Caco-2 (cell line): ENCODE results near the gene FNDC3B. TPM values are rescaled to one million over a fixed set of nuclear protein-coding genes. Genes with fewer than 3 reads are reported as not detected.

Source experiments
- BruUV-seq: library from RNA; stranded (reverse); fragments of 400-500 nt; replicated peaks from 2 replicates; lab custom pipeline; 2021; lab: Mats Ljungman, UMichigan
- CTCF ChIA-PET: fragments of 300-600 bp; sonication (Branson Sonifier 250); formaldehyde crosslinking; loops from one replicate; lab custom pipeline; 2022; ENCODE audit warnings: antibody characterized with exemption; lab: Charles Lee
- POLR2A ChIA-PET: fragments of 300-600 bp; sonication (Branson Sonifier 250); formaldehyde crosslinking; loops from one replicate; lab custom pipeline; 2022; ENCODE audit warnings: antibody characterized with exemption; lab: Charles Lee
- DNase-seq, 2 experiments: peaks; one replicate each; pipeline versions ENCODE4 v3.0.0 to v3.0.0-alpha.2; 2020 to 2022
- H3K27me3 ChIP-seq: replicated peaks from 2 replicates; pipeline ENCODE4 v1.6.0; 2011; ENCODE audit warnings: low read length; ENCODE audit not compliant: control insufficient read depth, insufficient read depth
- H3K36me3 ChIP-seq: 2 replicates; pipeline ENCODE4 v1.5.1; 2011; ENCODE audit warnings: low read length; ENCODE audit not compliant: control insufficient read depth, insufficient read depth
- H3K4me1 ChIP-seq: fragments of 250-450 bp; sonication (Bioruptor Pico); 2 replicates; pipeline ENCODE4 v1.5.1; 2020; ENCODE audit warnings: mild to moderate bottlenecking
- H3K4me3 ChIP-seq: 2 replicates; pipeline ENCODE4 v1.5.1; 2011; ENCODE audit warnings: low read depth, mild to moderate bottlenecking, control low read depth, low read length
- H3K9me3 ChIP-seq: fragments of 250-450 bp; sonication (Bioruptor Pico); 2 replicates; pipeline ENCODE4 v1.5.1; 2020; ENCODE audit warnings: mild to moderate bottlenecking, moderate library complexity
- H3K27ac Mint-ChIP-seq: one replicate; pipeline ENCODE4 v1.8.0; 2022; ENCODE audit warnings: mixed read lengths; ENCODE audit not compliant: unreplicated experiment
- H3K27me3 Mint-ChIP-seq: one replicate; pipeline ENCODE4 v1.8.0; 2022; ENCODE audit warnings: mixed read lengths; ENCODE audit not compliant: insufficient read depth, unreplicated experiment
- H3K36me3 Mint-ChIP-seq: one replicate; pipeline ENCODE4 v1.8.0; 2022; ENCODE audit warnings: mild to moderate bottlenecking, mixed read lengths; ENCODE audit not compliant: insufficient read depth, unreplicated experiment
- H3K4me1 Mint-ChIP-seq: one replicate; pipeline ENCODE4 v1.8.0; 2022; ENCODE audit warnings: low read depth, mixed read lengths; ENCODE audit not compliant: unreplicated experiment
- H3K4me3 Mint-ChIP-seq: one replicate; pipeline ENCODE4 v1.8.0; 2022; ENCODE audit warnings: mild to moderate bottlenecking, moderate library complexity, mixed read lengths; ENCODE audit not compliant: unreplicated experiment
- H3K9me3 Mint-ChIP-seq: one replicate; pipeline ENCODE4 v1.8.0; 2022; ENCODE audit warnings: mixed read lengths; ENCODE audit not compliant: unreplicated experiment
- intact Hi-C: fragments of 100-400 bp; cut with micrococcal nuclease; formaldehyde crosslinking; loops from one replicate; pipeline ENCODE4 v1.10.0; 2022; ENCODE audit not compliant: unreplicated experiment
- total RNA-seq: library from RNA; stranded (reverse); gene quantifications from 2 replicates; pipeline ENCODE4 v1.2.3, GENCODE V29; 2022
- TF ChIP-seq, protein P1 (sequence below), 2 experiments: fragments of 200-600 bp in 1 of 2; IDR thresholded peaks; 1 replicate in 1 of 2; 2 replicates in 1 of 2; pipeline versions ENCODE4 v1.5.1 to v1.8.0; 2011 to 2022; ENCODE audit warnings: antibody characterized with exemption in 1 of 2, control low read depth in 1 of 2, inconsistent platforms in 1 of 2, low read depth in 1 of 2, low read length in 1 of 2, mild to moderate bottlenecking in 1 of 2, moderate library complexity in 1 of 2; ENCODE audit not compliant: insufficient read depth in 1 of 2, severe bottlenecking in 1 of 2, unreplicated experiment in 1 of 2

The FNDC3B gene
- total RNA-seq, 1 experiment from 2014 or later, result 59.8 TPM

DNA sequence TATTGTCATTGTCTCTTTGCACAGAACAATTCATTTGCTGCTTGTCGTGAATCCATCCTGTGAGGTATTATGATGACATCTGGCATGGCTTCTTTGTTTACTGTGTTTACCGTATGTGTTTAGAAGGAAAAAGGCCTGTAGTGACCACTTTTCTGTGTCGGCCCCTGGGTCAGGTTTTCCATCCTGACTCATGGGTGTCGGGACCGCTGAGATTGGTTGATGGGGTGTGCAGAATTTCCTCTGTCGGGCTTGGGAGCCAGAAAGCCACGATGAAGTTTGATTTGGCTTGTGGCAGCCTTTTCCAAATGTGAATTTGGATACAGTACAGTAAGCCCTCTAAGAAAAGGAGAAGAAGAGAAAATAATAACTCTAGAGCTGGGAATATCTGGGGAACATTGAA, 113.5 kb downstream of the FNDC3B start:
- H3K36me3 ChIP-seq, result no peaks in the 10 kb centered on the region
- CTCF ChIA-PET, result no interaction called here
- no TSS peak for BruUV-seq
- POLR2A ChIA-PET, result no interaction called here
- Mint-ChIP-seq H3K27me3 (no peaks in the 10 kb centered on the region), H3K27ac (no peak overlapping the region), H3K4me1 (peaks cover 16% of the 10 kb centered on the region), H3K9me3 (no peaks in the 10 kb centered on the region), H3K36me3 (peaks cover 5% of the 10 kb centered on the region), H3K4me3 (no peak overlapping the region)
- no peak overlapping the region for H3K4me3 ChIP-seq
- no peaks in the 10 kb centered on the region for H3K9me3 ChIP-seq
- intact Hi-C loops, result no loop called here
- no peaks in the 10 kb centered on the region for H3K27me3 ChIP-seq
- TF ChIP-seq, protein P1, sequence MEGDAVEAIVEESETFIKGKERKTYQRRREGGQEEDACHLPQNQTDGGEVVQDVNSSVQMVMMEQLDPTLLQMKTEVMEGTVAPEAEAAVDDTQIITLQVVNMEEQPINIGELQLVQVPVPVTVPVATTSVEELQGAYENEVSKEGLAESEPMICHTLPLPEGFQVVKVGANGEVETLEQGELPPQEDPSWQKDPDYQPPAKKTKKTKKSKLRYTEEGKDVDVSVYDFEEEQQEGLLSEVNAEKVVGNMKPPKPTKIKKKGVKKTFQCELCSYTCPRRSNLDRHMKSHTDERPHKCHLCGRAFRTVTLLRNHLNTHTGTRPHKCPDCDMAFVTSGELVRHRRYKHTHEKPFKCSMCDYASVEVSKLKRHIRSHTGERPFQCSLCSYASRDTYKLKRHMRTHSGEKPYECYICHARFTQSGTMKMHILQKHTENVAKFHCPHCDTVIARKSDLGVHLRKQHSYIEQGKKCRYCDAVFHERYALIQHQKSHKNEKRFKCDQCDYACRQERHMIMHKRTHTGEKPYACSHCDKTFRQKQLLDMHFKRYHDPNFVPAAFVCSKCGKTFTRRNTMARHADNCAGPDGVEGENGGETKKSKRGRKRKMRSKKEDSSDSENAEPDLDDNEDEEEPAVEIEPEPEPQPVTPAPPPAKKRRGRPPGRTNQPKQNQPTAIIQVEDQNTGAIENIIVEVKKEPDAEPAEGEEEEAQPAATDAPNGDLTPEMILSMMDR (IDR thresholded peaks at IDR 0.05; ENCODE audit: insufficient read depth in 1 of 2, low read depth in 1 of 2, low read length in 1 of 2, severe bottlenecking in 1 of 2, unreplicated experiment in 1 of 2), result no peak
- 0 out of 2 replicates have a peak, but pooled peaks cover 5% of the 10 kb centered on the region for H3K4me1 ChIP-seq
- no peak for DNase-seq

DNA sequence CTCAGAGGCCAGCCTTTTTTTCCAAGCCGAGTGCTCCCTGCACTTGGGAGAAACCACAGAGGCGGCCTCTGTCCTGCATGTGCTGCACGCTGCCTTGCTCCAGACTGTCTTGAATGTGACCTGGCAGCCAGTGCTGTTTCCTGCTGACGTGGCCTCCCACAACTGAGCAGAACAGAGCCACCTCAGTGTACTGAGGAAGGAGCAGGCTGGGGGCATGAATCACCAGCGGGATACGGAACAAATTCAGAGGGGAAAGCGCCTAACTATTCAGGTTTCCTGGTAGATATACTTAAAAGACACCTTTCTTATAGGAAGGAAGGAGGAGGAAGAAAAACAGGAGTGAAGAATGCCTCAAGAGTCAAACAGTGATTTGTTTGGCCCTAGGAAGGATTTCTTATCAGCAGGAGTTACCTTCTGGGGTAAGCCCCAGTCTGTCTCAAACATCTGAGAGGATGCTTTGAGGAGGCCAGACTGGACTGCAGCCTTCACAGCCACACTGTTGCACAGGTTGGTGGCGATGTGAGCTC, 114.0 kb downstream of the FNDC3B start:
- no TSS peak for BruUV-seq
- no peak overlapping the region for H3K4me3 ChIP-seq

DNA sequence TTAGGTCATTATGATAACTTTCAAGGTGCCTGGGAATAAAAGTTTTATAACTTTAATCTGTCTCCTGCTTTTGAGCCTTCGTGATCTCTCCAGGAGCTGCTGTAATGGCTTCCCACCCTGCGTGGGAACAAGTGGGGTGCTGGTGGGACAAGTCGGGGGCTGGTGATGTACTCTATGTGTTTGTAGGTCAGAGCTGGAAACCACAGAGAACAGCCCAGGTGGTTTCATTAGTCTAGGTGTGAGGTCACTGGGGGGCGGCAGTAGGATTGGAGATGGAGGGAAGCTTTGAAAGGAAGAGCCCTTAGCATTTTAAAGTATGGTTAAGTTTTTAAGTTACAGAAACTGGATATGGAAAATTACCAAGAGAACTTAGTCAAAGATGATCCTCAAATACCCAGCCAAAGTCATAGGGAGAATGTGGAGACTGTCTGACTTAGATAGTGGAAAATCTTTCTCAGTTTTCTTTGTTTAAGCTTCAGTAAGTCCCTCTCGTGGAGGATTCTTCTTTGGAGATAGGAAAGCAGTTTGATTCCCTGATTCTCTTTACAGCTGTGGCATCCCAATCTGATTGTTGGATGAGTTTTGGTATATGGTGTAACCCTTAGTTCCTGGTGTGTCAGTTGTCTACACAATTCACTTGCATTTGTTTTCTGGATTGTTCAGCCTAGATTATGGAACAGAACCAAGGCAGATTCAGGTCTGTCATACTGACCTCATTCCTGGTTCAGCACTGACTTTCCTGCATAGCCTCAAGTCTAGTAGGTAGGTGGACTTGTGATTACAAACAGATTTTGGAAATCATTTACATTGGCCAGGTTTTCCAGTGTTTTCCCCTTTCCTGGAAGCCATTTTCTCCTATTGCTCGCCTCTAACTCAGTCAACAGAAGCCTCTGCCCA, 115.6 kb downstream of the FNDC3B start:
- no peaks in the 10 kb centered on the region for H3K9me3 Mint-ChIP-seq
- no peaks in the 10 kb centered on the region for H3K36me3 ChIP-seq
- no peaks in the 10 kb centered on the region for H3K27me3 ChIP-seq
- DNase-seq, result no peak
- ChIA-PET CTCF (interaction anchor here (0.5 kb wide), 1 partner anchor 138 kb away, joined by 3 read pairs; no protein-coding TSS in a partner anchor), POLR2A (no interaction called here)
- BruUV-seq, result no TSS peak
- peaks cover 22% of the 10 kb centered on the region for H3K4me1 Mint-ChIP-seq
- H3K4me1 ChIP-seq, result no peaks in the 10 kb centered on the region
- H3K36me3 Mint-ChIP-seq, result peaks cover 15% of the 10 kb centered on the region
- no peak overlapping the region for H3K4me3 ChIP-seq
- H3K4me3 Mint-ChIP-seq, result no peak overlapping the region
- H3K9me3 ChIP-seq, result no peaks in the 10 kb centered on the region
- no peak overlapping the region for H3K27ac Mint-ChIP-seq
- TF ChIP-seq, protein P1 (IDR thresholded peaks at IDR 0.05; ENCODE audit: insufficient read depth in 1 of 2, low read depth in 1 of 2, low read length in 1 of 2, severe bottlenecking in 1 of 2, unreplicated experiment in 1 of 2), result no peak
- intact Hi-C loops, result no loop called here
- H3K27me3 Mint-ChIP-seq, result no peaks in the 10 kb centered on the region

More for the DNA sequence above, 114.0 kb downstream of the FNDC3B start:
- CTCF ChIA-PET, result no interaction called here
- Histone ChIP-seq H3K27me3 (no peaks in the 10 kb centered on the region), H3K36me3 (no peaks in the 10 kb centered on the region), H3K9me3 (no peaks in the 10 kb centered on the region), H3K4me1 (0 out of 2 replicates have a peak, but pooled peaks cover under 1% of the 10 kb centered on the region)
- intact Hi-C loops, result no loop called here
- DNase-seq, result no peak
- H3K9me3 Mint-ChIP-seq, result no peaks in the 10 kb centered on the region
- H3K27me3 Mint-ChIP-seq, result no peaks in the 10 kb centered on the region
- peaks cover 9% of the 10 kb centered on the region for H3K36me3 Mint-ChIP-seq
- POLR2A ChIA-PET, result no interaction called here
- H3K27ac Mint-ChIP-seq, result no peak overlapping the region
- H3K4me1 Mint-ChIP-seq, result peaks cover 16% of the 10 kb centered on the region
- no peak overlapping the region for H3K4me3 Mint-ChIP-seq
- TF ChIP-seq, protein P1 (IDR thresholded peaks at IDR 0.05; ENCODE audit: insufficient read depth in 1 of 2, low read depth in 1 of 2, low read length in 1 of 2, severe bottlenecking in 1 of 2, unreplicated experiment in 1 of 2), result no peak
